Measurements from ENCODE around the gene GPC5.

The GPC5 gene

DNA sequence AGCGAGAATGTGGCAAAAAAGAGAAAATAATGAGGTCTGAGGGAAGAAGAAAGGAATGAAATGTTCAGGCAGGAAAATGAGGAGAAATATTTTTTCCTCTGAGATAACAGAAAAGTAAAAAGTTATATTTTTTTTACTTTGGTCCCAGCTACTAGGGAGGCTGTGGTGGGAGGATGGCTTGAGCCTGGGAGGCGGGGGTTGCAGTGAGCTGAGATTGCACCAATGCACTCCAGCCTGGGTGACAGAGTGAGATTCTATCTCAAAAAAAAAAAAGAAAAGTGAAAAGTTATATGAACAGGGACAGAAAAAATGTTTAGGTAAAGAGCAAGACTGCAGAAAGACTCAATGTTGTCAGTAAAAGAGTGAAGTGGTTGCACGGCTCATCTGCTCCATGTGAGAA, 1224.5 kb downstream of the GPC5 start:
- Histone ChIP-seq H3K4me3 (IDR thresholded peaks at IDR 0.05; ENCODE audit: insufficient read depth, low read depth, low read length) (no peak overlapping the region), H3K27me3 (ENCODE audit: insufficient read depth, low read depth) (no peaks in the 10 kb centered on the region), H3K4me1 (ENCODE audit: low read depth, poor library complexity, severe bottlenecking) (no peaks in the 10 kb centered on the region), H3K79me2 (ENCODE audit: insufficient read depth, low read depth) (no peaks in the 10 kb centered on the region), H3K4me2 (no peak overlapping the region), H3K27ac (no peak overlapping the region), H3K9ac (no peak overlapping the region), H2AFZ (ENCODE audit: low read depth) (no peak overlapping the region), H4K20me1 (ENCODE audit: insufficient read depth) (no peaks in the 10 kb centered on the region), H3K36me3 (ENCODE audit: insufficient read depth) (no peaks in the 10 kb centered on the region)
- TF ChIP-seq, protein P1, sequence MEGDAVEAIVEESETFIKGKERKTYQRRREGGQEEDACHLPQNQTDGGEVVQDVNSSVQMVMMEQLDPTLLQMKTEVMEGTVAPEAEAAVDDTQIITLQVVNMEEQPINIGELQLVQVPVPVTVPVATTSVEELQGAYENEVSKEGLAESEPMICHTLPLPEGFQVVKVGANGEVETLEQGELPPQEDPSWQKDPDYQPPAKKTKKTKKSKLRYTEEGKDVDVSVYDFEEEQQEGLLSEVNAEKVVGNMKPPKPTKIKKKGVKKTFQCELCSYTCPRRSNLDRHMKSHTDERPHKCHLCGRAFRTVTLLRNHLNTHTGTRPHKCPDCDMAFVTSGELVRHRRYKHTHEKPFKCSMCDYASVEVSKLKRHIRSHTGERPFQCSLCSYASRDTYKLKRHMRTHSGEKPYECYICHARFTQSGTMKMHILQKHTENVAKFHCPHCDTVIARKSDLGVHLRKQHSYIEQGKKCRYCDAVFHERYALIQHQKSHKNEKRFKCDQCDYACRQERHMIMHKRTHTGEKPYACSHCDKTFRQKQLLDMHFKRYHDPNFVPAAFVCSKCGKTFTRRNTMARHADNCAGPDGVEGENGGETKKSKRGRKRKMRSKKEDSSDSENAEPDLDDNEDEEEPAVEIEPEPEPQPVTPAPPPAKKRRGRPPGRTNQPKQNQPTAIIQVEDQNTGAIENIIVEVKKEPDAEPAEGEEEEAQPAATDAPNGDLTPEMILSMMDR (conservative IDR thresholded peaks at IDR 0.05; ENCODE audit: low read depth, low read length) = no peak

DNA sequence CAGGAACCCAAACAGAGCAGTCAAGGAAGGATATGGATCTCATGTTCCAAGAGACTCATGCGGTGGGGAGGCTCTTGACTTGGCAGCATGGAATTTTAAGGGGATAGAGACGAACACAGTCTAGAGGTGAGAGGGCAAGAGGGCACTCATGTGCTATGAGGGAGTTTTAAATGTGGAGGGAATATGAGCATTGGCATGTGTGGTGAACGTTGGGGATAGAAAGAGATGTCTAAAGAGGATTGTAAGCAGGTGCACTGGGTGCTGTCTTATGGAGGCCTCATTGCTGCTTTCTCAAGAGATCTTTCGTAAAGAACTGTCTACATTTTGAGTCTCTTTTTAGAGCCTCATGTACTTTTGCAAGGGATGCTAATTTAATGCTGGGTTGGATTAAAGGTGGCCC, 1227.9 kb downstream of the GPC5 start:
- H3K79me2 ChIP-seq (ENCODE audit: insufficient read depth, low read depth) = no peaks in the 10 kb centered on the region
- no peak overlapping the region for H3K9ac ChIP-seq
- H4K20me1 ChIP-seq (ENCODE audit: insufficient read depth) = no peaks in the 10 kb centered on the region
- H3K27ac ChIP-seq = no peak overlapping the region
- H3K4me1 ChIP-seq (ENCODE audit: low read depth, poor library complexity, severe bottlenecking) = no peaks in the 10 kb centered on the region
- H3K27me3 ChIP-seq (ENCODE audit: insufficient read depth, low read depth) = no peaks in the 10 kb centered on the region
- H3K4me3 ChIP-seq (IDR thresholded peaks at IDR 0.05; ENCODE audit: insufficient read depth, low read depth, low read length) = no peak overlapping the region
- no peak overlapping the region for H2AFZ ChIP-seq (ENCODE audit: low read depth)
- no peaks in the 10 kb centered on the region for H3K36me3 ChIP-seq (ENCODE audit: insufficient read depth)
- TF ChIP-seq, protein P1 (conservative IDR thresholded peaks at IDR 0.05; ENCODE audit: low read depth, low read length) = no peak
- H3K4me2 ChIP-seq = no peak overlapping the region

DNA sequence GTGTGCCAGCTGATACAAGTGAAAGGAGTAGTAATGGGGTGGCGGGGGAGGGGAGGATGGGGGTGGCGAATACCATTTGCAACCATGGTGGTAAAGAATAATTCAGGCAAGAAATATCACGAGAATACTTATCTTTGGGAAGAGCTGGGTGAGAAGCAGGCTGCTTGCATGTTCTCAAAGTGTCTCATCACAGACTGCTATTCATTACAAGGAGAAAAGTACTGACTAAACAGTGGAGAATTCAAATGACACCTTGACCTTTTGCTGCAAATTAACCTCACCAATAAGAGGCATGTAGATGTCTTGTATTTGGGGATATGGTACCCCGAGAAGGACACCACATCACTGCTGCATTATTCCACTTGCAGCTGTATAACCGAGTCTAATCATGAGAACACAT, 1242.5 kb downstream of the GPC5 start:
- Histone ChIP-seq H3K9ac (no peak overlapping the region), H2AFZ (ENCODE audit: low read depth) (no peak overlapping the region), H3K4me1 (ENCODE audit: low read depth, poor library complexity, severe bottlenecking) (no peaks in the 10 kb centered on the region), H3K36me3 (ENCODE audit: insufficient read depth) (no peaks in the 10 kb centered on the region), H4K20me1 (ENCODE audit: insufficient read depth) (no peaks in the 10 kb centered on the region), H3K27ac (no peak overlapping the region), H3K27me3 (ENCODE audit: insufficient read depth, low read depth) (no peaks in the 10 kb centered on the region), H3K79me2 (ENCODE audit: insufficient read depth, low read depth) (no peaks in the 10 kb centered on the region), H3K4me2 (no peak overlapping the region), H3K4me3 (IDR thresholded peaks at IDR 0.05; ENCODE audit: insufficient read depth, low read depth, low read length) (no peak overlapping the region)
- TF ChIP-seq, protein P1 (conservative IDR thresholded peaks at IDR 0.05; ENCODE audit: low read depth, low read length) = no peak

DNA sequence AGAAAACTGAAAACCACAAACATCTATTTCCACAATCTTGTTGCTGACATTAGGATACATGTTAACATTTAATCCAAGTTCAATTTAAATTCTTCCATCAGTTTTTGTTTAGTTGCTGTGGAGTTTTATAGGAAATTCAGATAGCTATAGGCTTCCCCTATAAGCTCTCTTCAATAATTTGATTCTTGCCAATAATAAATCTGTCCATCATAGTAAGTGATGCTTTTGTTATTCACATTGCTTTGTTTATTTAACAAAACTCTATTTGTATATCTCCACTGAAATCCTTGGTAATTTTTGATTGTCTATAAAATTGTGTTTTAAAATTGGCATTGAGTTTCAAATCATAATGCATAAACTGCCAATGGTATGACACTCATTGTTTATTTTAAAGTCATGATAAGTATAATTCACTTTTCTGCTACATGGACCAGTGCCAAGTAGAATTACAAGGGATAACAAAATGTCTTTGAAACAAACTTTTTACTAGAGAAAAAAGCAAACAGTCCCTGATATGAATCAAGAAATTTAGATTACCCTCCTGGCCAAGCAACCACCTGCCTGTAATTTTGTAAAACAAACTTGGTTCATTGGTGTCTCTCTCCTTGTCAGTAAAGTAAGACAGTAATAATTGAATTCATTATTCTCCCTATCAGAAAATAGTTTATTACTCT, 1250.9 kb downstream of the GPC5 start:
- no peaks in the 10 kb centered on the region for H3K4me1 ChIP-seq (ENCODE audit: low read depth, poor library complexity, severe bottlenecking)
- H4K20me1 ChIP-seq (ENCODE audit: insufficient read depth) = no peaks in the 10 kb centered on the region
- H2AFZ ChIP-seq (ENCODE audit: low read depth) = no peak overlapping the region
- H3K36me3 ChIP-seq (ENCODE audit: insufficient read depth) = no peaks in the 10 kb centered on the region
- H3K4me3 ChIP-seq (IDR thresholded peaks at IDR 0.05; ENCODE audit: insufficient read depth, low read depth, low read length) = no peak overlapping the region
- H3K4me2 ChIP-seq = no peak overlapping the region
- TF ChIP-seq, protein P1 (conservative IDR thresholded peaks at IDR 0.05; ENCODE audit: low read depth, low read length) = no peak
- no peaks in the 10 kb centered on the region for H3K79me2 ChIP-seq (ENCODE audit: insufficient read depth, low read depth)
- no peak overlapping the region for H3K27ac ChIP-seq
- H3K9ac ChIP-seq = no peak overlapping the region
- H3K27me3 ChIP-seq (ENCODE audit: insufficient read depth, low read depth) = no peaks in the 10 kb centered on the region
